IMR-90 (cell line): ENCODE results near the gene CKS1B. TPM values are rescaled to one million over a fixed set of nuclear protein-coding genes. Genes with fewer than 3 reads are reported as not detected.

Experiments used
- ATAC-seq: fragments of 200-7000 bp; cut with Tn5 transposase; 2 replicates; pipeline ENCODE4 v1.9.1; 2020; ENCODE audit warnings: low read depth, mild to moderate bottlenecking, moderate library complexity
- BruUV-seq: library from RNA; stranded (reverse); fragments of 400-500 nt; replicated peaks from 2 replicates; lab custom pipeline; 2021; lab: Mats Ljungman, UMichigan
- CTCF ChIA-PET: fragments of 300-600 bp; formaldehyde crosslinking; extraction: SDS; loops from one replicate; lab custom pipeline; 2021; ENCODE audit warnings: antibody characterized with exemption; lab: Yijun Ruan, JAX
- POLR2A ChIA-PET: fragments of 300-600 bp; sonication (Branson Sonifier 250); formaldehyde crosslinking; loops from one replicate; lab custom pipeline; 2022; ENCODE audit warnings: antibody characterized with exemption; ENCODE audit not compliant: unreplicated experiment; lab: Charles Lee
- DNase-seq: peaks from one replicate; pipeline ENCODE4 v3.0.0; 2013
- H2AFZ ChIP-seq: replicated peaks from 2 replicates; pipeline ENCODE3; 2013; ENCODE audit warnings: low read length, mild to moderate bottlenecking; ENCODE audit not compliant: poor library complexity
- H2AK5ac ChIP-seq: 2 replicates; pipeline ENCODE4 v1.6.1; 2013; ENCODE audit warnings: low read depth, low read length, inconsistent platforms
- H2AK9ac ChIP-seq: replicated peaks from 2 replicates; pipeline ENCODE3; 2013; ENCODE audit warnings: mild to moderate bottlenecking, low read depth, low read length, moderate library complexity; ENCODE audit not compliant: poor library complexity
- H2BK120ac ChIP-seq: 2 replicates; pipeline ENCODE4 v1.6.1; 2013; ENCODE audit warnings: low read depth, low read length, inconsistent platforms
- H2BK15ac ChIP-seq: 3 replicates; pipeline ENCODE4 v1.6.1; 2013; ENCODE audit warnings: low read depth, low read length, inconsistent platforms
- H2BK20ac ChIP-seq: 2 replicates; pipeline ENCODE4 v1.6.1; 2013; ENCODE audit warnings: low read depth, mild to moderate bottlenecking, inconsistent platforms, low read length, moderate library complexity
- H2BK5ac ChIP-seq: 2 replicates; pipeline ENCODE4 v1.6.1; 2013; ENCODE audit warnings: mild to moderate bottlenecking, low read depth, low read length, inconsistent platforms; ENCODE audit not compliant: poor library complexity, severe bottlenecking
- H3K14ac ChIP-seq: replicated peaks from 2 replicates; pipeline ENCODE4 v1.6.1; 2013; ENCODE audit warnings: low read depth, low read length, inconsistent platforms
- H3K18ac ChIP-seq: 2 replicates; pipeline ENCODE4 v1.6.1; 2013; ENCODE audit warnings: low read depth, low read length, control low read depth
- H3K23ac ChIP-seq: 2 replicates; pipeline ENCODE4 v1.6.1; 2013; ENCODE audit warnings: low read depth, low read length, inconsistent platforms
- H3K27ac ChIP-seq: 2 replicates; pipeline ENCODE4 v1.5.1; 2013; ENCODE audit warnings: mild to moderate bottlenecking, control low read depth, low read length; ENCODE audit not compliant: insufficient read depth
- H3K27me3 ChIP-seq: 2 replicates; pipeline ENCODE4 v1.6.1; 2013; ENCODE audit warnings: low read length; ENCODE audit not compliant: control insufficient read depth, insufficient read depth
- H3K36me3 ChIP-seq: 2 replicates; pipeline ENCODE4 v1.6.1; 2013; ENCODE audit warnings: low read length, mixed read lengths; ENCODE audit not compliant: control insufficient read depth, insufficient read depth
- H3K4ac ChIP-seq: 2 replicates; pipeline ENCODE4 v1.6.1; 2013; ENCODE audit warnings: low read depth, low read length, inconsistent platforms
- H3K4me1 ChIP-seq: 2 replicates; pipeline ENCODE4 v1.6.1; 2013; ENCODE audit warnings: low read length, mixed read lengths; ENCODE audit not compliant: control insufficient read depth, insufficient read depth
- H3K4me2 ChIP-seq: 2 replicates; pipeline ENCODE4 v1.6.1; 2013; ENCODE audit warnings: low read depth, mild to moderate bottlenecking, control low read depth, low read length, moderate library complexity
- H3K4me3 ChIP-seq: 2 replicates; pipeline ENCODE4 v1.5.1; 2013; ENCODE audit warnings: low read depth, mild to moderate bottlenecking, control low read depth, low read length, moderate library complexity; ENCODE audit not compliant: insufficient read depth
- H3K56ac ChIP-seq: 2 replicates; pipeline ENCODE4 v1.6.1; 2013; ENCODE audit warnings: low read length, inconsistent platforms; ENCODE audit not compliant: insufficient read depth; ENCODE audit errors: extremely low read depth
- H3K79me1 ChIP-seq, 2 experiments: 2 replicates each; pipeline ENCODE4 v1.6.1; 2013; ENCODE audit warnings: low read length in 2 of 2, inconsistent platforms in 1 of 2, low read depth in 1 of 2
- H3K9ac ChIP-seq: 2 replicates; pipeline ENCODE4 v1.6.1; 2013; ENCODE audit warnings: low read depth, low read length, control low read depth
- H3K9me1 ChIP-seq: 2 replicates; pipeline ENCODE4 v1.6.1; 2013; ENCODE audit warnings: low read length, inconsistent platforms; ENCODE audit not compliant: insufficient read depth
- H3K9me3 ChIP-seq: 2 replicates; pipeline ENCODE4 v1.6.1; 2013; ENCODE audit warnings: low read length; ENCODE audit not compliant: control insufficient read depth, insufficient read depth
- H4K20me1 ChIP-seq: 2 replicates; pipeline ENCODE4 v1.6.1; 2013; ENCODE audit warnings: low read length, inconsistent platforms; ENCODE audit not compliant: insufficient read depth
- H4K5ac ChIP-seq: 2 replicates; pipeline ENCODE4 v1.6.1; 2013; ENCODE audit warnings: mild to moderate bottlenecking, low read depth, low read length, control low read depth
- H4K8ac ChIP-seq, 2 experiments: 2 replicates each; pipeline ENCODE4 v1.6.1; 2013; ENCODE audit warnings: low read depth in 2 of 2, low read length in 2 of 2, control low read depth in 1 of 2, inconsistent platforms in 1 of 2
- H4K91ac ChIP-seq: 2 replicates; pipeline ENCODE4 v1.6.1; 2013; ENCODE audit warnings: low read depth, low read length, inconsistent platforms; ENCODE audit not compliant: insufficient read depth
- BHLHE40 ChIP-seq: fragments of 150-350 bp; IDR thresholded peaks from 2 replicates; pipeline ENCODE4 v1.6.1; 2016; ENCODE audit warnings: mild to moderate bottlenecking, low read depth, low read length
- MXI1 ChIP-seq: IDR thresholded peaks from 2 replicates; pipeline ENCODE4 v1.6.1; 2012; ENCODE audit warnings: low read depth, mild to moderate bottlenecking, low read length, moderate library complexity, borderline replicate concordance
- NFE2L2 ChIP-seq: fragments of 150-350 bp; IDR thresholded peaks from 2 replicates; pipeline ENCODE4 v1.6.1; 2016; ENCODE audit warnings: low read depth, mild to moderate bottlenecking, low read length
- RFX5 ChIP-seq: IDR thresholded peaks from 2 replicates; pipeline ENCODE4 v1.8.0; 2012; ENCODE audit warnings: low read depth, mild to moderate bottlenecking, low read length, moderate library complexity
- SMC3 ChIP-seq: fragments of 150-350 bp; IDR thresholded peaks from 2 replicates; pipeline ENCODE4 v1.6.1; 2016; ENCODE audit warnings: low read depth, mild to moderate bottlenecking, antibody characterized with exemption, low read length, moderate library complexity
- WGBS, 2 experiments: methylation state at CpG; one replicate each; pipeline versions ENCODE4 v1.1.5 to v1.1.7; 2013; ENCODE audit warnings: missing lambda C conversion rate in 2 of 2; ENCODE audit not compliant: insufficient read length in 1 of 2; ENCODE audit errors: extremely low coverage in 2 of 2; 5-methylcytosine and 5-hydroxymethylcytosine counted together
- dilution Hi-C: fragments of 300-500 bp; cut with HindIII; formaldehyde crosslinking; loops from one replicate; pipeline ENCODE4 v1.14.3; 2018; ENCODE audit warnings: low sequenced_read_pairs; ENCODE audit not compliant: unreplicated experiment
- in situ Hi-C: fragments of 300-500 bp; cut with MboI; formaldehyde crosslinking; loops from 3 replicates; pipeline ENCODE4 v1.14.3; 2019; ENCODE audit warnings: low sequenced_read_pairs, inconsistent platforms, mixed read lengths
- intact Hi-C: fragments of 100-400 bp; cut with micrococcal nuclease; formaldehyde crosslinking; loops from 2 replicates; pipeline ENCODE4 v1.10.0; 2022
- polyA plus RNA-seq, 3 experiments: library from polyadenylated mRNA; depleted of rRNA; stranded (reverse); fragments of >200 nt; gene quantifications; 2 replicates each; pipeline ENCODE4 v1.2.3, GENCODE V29; 2012; ENCODE audit warnings: low replicate concordance in 1 of 3
- total RNA-seq: library from RNA; depleted of rRNA; stranded (reverse); fragments of >200 nt; gene quantifications from 2 replicates; pipeline ENCODE4 v1.2.3, GENCODE V29; 2012
- TF ChIP-seq, protein P1 (sequence below): fragments of 150-350 bp; IDR thresholded peaks from 2 replicates; pipeline ENCODE4 v1.6.1; 2017; ENCODE audit warnings: mild to moderate bottlenecking, antibody characterized with exemption, low read length, low read depth

Gene CKS1B
- total and polyA plus RNA-seq, 2 of the 4 experiments (the other 2 are of a cell fraction), result 140 to 195 TPM

DNA sequence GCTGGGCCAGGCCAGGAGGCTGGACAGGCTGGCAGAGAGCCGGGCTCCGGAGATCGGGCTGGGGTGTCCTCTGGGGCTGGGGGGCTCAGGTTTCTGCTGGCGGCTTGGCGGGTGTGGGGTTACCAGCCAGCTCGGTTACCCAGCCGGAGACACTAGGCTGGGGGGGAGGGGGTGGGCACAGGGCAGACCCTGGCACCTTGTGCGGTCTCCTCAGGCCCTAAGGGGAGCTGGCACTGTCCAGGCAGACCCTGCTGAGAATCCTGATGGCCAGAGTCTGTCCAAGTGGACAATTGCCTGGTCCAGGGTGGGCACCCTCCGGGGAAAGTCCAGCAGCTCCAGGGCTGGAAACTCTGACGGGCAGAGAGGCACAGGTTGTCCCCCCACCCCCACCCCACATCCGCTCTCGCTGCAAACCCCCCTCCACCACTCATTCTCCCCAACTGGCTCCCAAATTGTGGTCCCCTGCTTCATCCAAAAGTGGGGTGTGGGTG, 34.8 kb downstream of the CKS1B start:
- CTCF ChIA-PET, result no interaction called here
- ATAC-seq, result no peak

More for the DNA sequence above, 34.8 kb downstream of the CKS1B start:
- TF ChIP-seq MXI1 (no peak), NFE2L2 (no peak), BHLHE40 (no peak), RFX5 (no peak), SMC3 (no peak)
- TF ChIP-seq, protein P1, sequence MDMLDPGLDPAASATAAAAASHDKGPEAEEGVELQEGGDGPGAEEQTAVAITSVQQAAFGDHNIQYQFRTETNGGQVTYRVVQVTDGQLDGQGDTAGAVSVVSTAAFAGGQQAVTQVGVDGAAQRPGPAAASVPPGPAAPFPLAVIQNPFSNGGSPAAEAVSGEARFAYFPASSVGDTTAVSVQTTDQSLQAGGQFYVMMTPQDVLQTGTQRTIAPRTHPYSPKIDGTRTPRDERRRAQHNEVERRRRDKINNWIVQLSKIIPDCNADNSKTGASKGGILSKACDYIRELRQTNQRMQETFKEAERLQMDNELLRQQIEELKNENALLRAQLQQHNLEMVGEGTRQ, result no peak
- H2AFZ ChIP-seq, result no peak overlapping the region
- no peak overlapping the region for H3K4me2 ChIP-seq
- peaks cover 11% of the 10 kb centered on the region for H3K9me1 ChIP-seq
- dilution Hi-C loops (no loop called here), intact Hi-C loops (no loop called here), in situ Hi-C loops (no loop called here)
- peaks cover 7% of the 10 kb centered on the region for H3K36me3 ChIP-seq
- no peaks in the 10 kb centered on the region for H3K27me3 ChIP-seq
- POLR2A ChIA-PET, result no interaction called here
- H3K23ac ChIP-seq, result no peak overlapping the region
- peaks cover 19% of the 10 kb centered on the region for H4K20me1 ChIP-seq
- H3K14ac ChIP-seq, result no peak overlapping the region
- no peak overlapping the region for H4K91ac ChIP-seq
- H4K5ac ChIP-seq, result no peak overlapping the region
- no peak overlapping the region for H3K56ac ChIP-seq
- DNase-seq, result no peak
- no peak overlapping the region for H3K4me3 ChIP-seq
- no peak overlapping the region for H2BK120ac ChIP-seq
- H2AK5ac ChIP-seq, result no peak overlapping the region
- no peak overlapping the region for H4K8ac ChIP-seq
- no CpG with 5 or more reads among the region's 12 CpGs for WGBS, 2 experiments
- no peak overlapping the region for H3K9ac ChIP-seq
- no peak overlapping the region for H2BK20ac ChIP-seq
- no peak overlapping the region for H2AK9ac ChIP-seq
- no peak overlapping the region for H3K27ac ChIP-seq
- no peaks in the 10 kb centered on the region for H3K9me3 ChIP-seq
- peaks cover 3 to 56% of the 10 kb centered on the region in 2 experiments for H3K79me1 ChIP-seq
- BruUV-seq, result no TSS peak
- no peak overlapping the region for H3K4ac ChIP-seq
- H2BK5ac ChIP-seq, result no peak overlapping the region
- H3K4me1 ChIP-seq, result peaks cover 14% of the 10 kb centered on the region
- no peak overlapping the region for H3K18ac ChIP-seq
- no peak overlapping the region for H2BK15ac ChIP-seq
